Stimulated activated naive CD4-positive, alpha-beta T cell treated with Interleukin-2 at 50 U/mL for 16 hours (primary cell): ENCODE data around the gene PCDHA8.
"Not testable (repeated sequence)": the region's sequence is repeated elsewhere in the genome, so short reads cannot be mapped to it uniquely, and the experiment has no call there.

Experiments
- DNase-seq: peaks from one replicate; lab custom pipeline; 2025; lab: John Stamatoyannopoulos, UW

Gene PCDHA8

GRCh38 chr5:140840978-140841962, at the start of gene PCDHA8:
PCDHA8 (plus strand) TSS chr5:140841187; CDS start chr5:140841322, 135 bp downstream.
- no peak for DNase-seq

GRCh38 chr5:140794595-140795258, 46.3 kb upstream of the PCDHA8 start, which contains the start of gene PCDHA2:
PCDHA2 (plus strand) TSS chr5:140794852.
- DNase-seq, result no peak

- no peak for DNase-seq
Observed at GRCh38 chr5:140795259-140795641, 45.7 kb upstream of the PCDHA8 start.

- not testable (repeated sequence) for DNase-seq
Observed at GRCh38 chr5:140796072-140796717, 44.8 kb upstream of the PCDHA8 start.

GRCh38 chr5:140796718-140797095, 44.3 kb upstream of the PCDHA8 start:
- DNase-seq, result no peak

- DNase-seq, result no peak
Observed at GRCh38 chr5:140800816-140801493, 40.0 kb upstream of the PCDHA8 start, which contains the start of gene PCDHA3. PCDHA3 (plus strand) TSS chr5:140801057.

- DNase-seq, result no peak
Observed at GRCh38 chr5:140801494-140801841, 39.5 kb upstream of the PCDHA8 start.

- DNase-seq, result not testable (repeated sequence)
Observed at GRCh38 chr5:140802381-140802780, 38.6 kb upstream of the PCDHA8 start.

- DNase-seq, result no peak
Observed at GRCh38 chr5:140802781-140803271, 38.2 kb upstream of the PCDHA8 start.

- DNase-seq, result no peak
Observed at GRCh38 chr5:140806834-140807775, 33.9 kb upstream of the PCDHA8 start, which contains the start of gene PCDHA4. PCDHA4 (plus strand) TSS chr5:140807068.

- DNase-seq, result not testable (repeated sequence)
Observed at GRCh38 chr5:140808241-140808888, 32.6 kb upstream of the PCDHA8 start.

- DNase-seq, result no peak
Observed at GRCh38 chr5:140808889-140809291, 32.1 kb upstream of the PCDHA8 start.

GRCh38 chr5:140821375-140822280, 19.4 kb upstream of the PCDHA8 start, which contains the start of gene PCDHA5:
PCDHA5 (plus strand) TSS chr5:140821613.
- no peak for DNase-seq

- no peak for DNase-seq
Observed at GRCh38 chr5:140822281-140822629, 18.7 kb upstream of the PCDHA8 start.

- DNase-seq, result not testable (repeated sequence)
Observed at GRCh38 chr5:140822969-140823368, 18.0 kb upstream of the PCDHA8 start.

- DNase-seq, result no peak
Observed at GRCh38 chr5:140823475-140823874, 17.5 kb upstream of the PCDHA8 start.

- DNase-seq, result no peak
Observed at GRCh38 chr5:140827704-140828361, 13.2 kb upstream of the PCDHA8 start, which contains the start of gene PCDHA6. PCDHA6 (plus strand) TSS chr5:140827960; CDS start chr5:140828092, 132 bp downstream.

- DNase-seq, result no peak
Observed at GRCh38 chr5:140828362-140828737, 12.6 kb upstream of the PCDHA8 start.
